ENCODE results near the gene ERICH6. TPM values are rescaled to one million over a fixed set of nuclear protein-coding genes. Genes with fewer than 3 reads are reported as not detected.

Gene ERICH6
- total and polyA plus RNA-seq, 8 donors, result 0.37 TPM; not detected in 7

DNA sequence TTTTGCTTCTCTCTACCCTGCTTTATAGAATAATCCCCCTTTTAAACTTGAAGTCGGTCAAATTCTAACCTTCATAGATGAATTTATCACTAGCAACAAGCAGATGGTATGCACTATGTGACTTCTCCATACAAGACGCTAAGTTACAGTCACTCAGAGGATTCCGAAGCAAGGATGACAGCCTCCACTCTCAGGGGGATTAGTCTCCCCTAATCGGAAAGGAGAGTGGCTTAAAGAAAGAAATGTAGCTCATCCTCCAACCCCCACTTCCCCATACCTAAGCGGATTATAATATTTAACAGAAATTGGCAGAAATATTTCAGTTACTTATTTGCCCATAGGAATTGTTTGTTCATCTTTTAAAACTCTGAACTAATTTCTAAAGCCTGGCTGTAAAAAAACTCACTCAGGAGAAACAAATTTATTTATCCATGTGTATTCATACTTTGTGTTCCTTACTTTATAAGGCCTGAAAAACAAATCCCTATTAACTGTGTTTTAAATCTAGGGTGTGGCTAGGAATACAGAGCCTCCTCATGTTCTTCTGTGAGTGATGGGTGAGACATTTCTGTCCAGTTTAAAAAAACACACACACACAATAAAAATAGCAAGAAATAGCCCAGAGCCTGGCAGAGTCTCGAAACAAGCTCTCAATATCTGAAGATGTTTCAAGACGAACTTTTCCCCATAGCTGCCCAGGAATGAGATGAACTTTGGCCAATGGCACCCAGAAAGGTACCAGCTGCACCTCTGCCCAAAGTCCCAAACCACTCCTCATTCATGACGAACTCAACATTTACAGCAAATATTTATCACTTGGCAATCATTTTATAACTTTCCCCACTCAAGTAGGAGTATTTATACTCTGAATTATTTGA lies 40.6 kb upstream of the ERICH6 start:
- Histone ChIP-seq H3K4me1 (peaks cover 47 to 82% (median 66%) of the 10 kb centered on the region in 4 donors), H3K4me3 (no peak overlapping the region), H3K27me3 (no peaks in the 10 kb centered on the region), H3K9me3 (no peaks in the 10 kb centered on the region), H3K27ac (peak overlapping the region in 3 of 5 donors; percentile 19 to 40 (median 20)), H3K36me3 (peaks cover 3 to 26% (median 21%) of the 10 kb centered on the region in 4 donors)
- TF ChIP-seq EP300 (IDR thresholded peaks at IDR 0.05), result no peak
- TF ChIP-seq POLR2AphosphoS5 (IDR thresholded peaks at IDR 0.05), result no peak
- no peak for TF ChIP-seq POLR2A (IDR thresholded peaks at IDR 0.05)
- intact Hi-C loops (cut with DNase I; ENCODE audit: low total_unique reads), result no loop called here
- DNase-seq, result no peak
- 53 to 59% (median 56%) methylated on average over 8 of the region's 8 CpGs for WGBS, 5 donors

DNA sequence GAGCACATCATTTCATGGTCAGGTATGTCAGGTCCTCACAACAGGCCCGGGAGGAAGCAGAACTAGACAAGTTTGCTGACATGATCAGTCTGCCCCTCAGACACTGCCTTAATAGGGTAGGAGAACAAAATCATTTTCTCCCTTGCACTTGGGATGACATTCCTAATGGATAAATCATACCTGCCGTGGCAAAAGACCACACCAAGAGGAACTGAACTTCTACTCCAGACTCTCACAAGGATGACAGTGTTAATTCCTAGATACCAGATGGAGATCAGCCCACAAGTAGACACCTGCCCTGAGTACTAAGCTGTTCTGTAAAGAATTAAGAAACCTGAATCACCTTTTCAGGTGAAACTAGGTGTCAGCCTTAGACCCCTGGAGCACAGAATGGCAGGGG lies 39.8 kb upstream of the ERICH6 start:
- Histone ChIP-seq H3K27ac (peak overlapping the region in 2 of 5 donors; percentile 19 to 20), H3K4me3 (no peak overlapping the region), H3K27me3 (no peaks in the 10 kb centered on the region), H3K36me3 (peaks cover 3 to 26% (median 21%) of the 10 kb centered on the region in 4 donors), H3K9me3 (no peaks in the 10 kb centered on the region), H3K4me1 (peaks cover 40 to 74% (median 62%) of the 10 kb centered on the region in 4 donors)
- DNase-seq, result no peak
- intact Hi-C loops (cut with DNase I; ENCODE audit: low total_unique reads), result no loop called here
- WGBS, 5 donors, result 49 to 56% (median 54%) methylated on average over 2 of the region's 2 CpGs
- TF ChIP-seq POLR2AphosphoS5 (IDR thresholded peaks at IDR 0.05), result no peak

DNA sequence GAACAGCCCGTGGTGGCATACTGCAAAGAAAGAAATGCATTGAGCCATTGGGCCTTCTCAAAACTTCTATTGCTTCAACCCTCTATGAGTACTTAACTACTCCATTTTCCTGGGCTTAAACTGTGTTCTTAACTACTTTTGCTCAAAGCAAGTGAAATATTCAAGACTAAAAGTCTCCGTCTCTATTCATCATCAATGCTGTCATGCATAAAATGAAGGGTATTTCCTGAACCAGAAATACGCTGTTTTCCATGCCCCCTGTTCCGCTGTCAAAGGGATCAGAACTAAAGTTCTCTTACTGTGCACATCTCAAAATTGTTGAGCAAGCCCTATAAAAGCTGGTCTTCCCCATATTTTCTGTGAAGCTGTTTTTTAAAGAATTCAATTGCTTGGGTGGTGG lies 39.0 kb upstream of the ERICH6 start:
- WGBS, 5 donors, result 93 to 96% (median 96%) methylated on average over 4 of the region's 4 CpGs
- Histone ChIP-seq H3K4me3 (no peak overlapping the region), H3K27ac (no peak overlapping the region), H3K4me1 (peaks cover 37 to 73% (median 56%) of the 10 kb centered on the region in 4 donors), H3K9me3 (no peaks in the 10 kb centered on the region), H3K36me3 (peaks cover 3 to 26% (median 21%) of the 10 kb centered on the region in 4 donors), H3K27me3 (no peaks in the 10 kb centered on the region)
- TF ChIP-seq POLR2AphosphoS5 (IDR thresholded peaks at IDR 0.05) (no peak), EP300 (IDR thresholded peaks at IDR 0.05) (no peak), POLR2A (IDR thresholded peaks at IDR 0.05) (no peak), CTCF (IDR thresholded peaks at IDR 0.05) (no peak)
- no peak for DNase-seq
- intact Hi-C loops (cut with DNase I; ENCODE audit: low total_unique reads), result no loop called here

DNA sequence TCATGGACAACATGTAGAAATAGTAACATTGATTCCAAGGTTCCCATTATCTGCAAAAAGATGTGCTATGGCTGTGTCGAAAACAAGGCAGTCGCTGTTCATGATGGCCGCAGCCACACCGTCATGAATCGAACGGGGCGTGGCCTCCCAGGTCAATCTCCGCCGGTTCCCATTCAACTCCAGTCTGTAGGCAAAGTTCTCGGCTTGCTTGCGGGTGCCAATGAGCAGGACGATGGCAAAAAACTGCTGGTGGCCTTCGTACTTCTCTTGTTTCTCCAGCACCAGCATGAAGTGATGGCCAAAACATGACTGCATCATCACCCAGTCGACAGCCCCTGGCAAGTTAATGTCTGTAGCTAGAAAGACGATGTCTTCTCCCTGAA lies 38.4 kb upstream of the ERICH6 start:
- Histone ChIP-seq H3K9me3 (no peaks in the 10 kb centered on the region), H3K4me3 (no peak overlapping the region), H3K4me1 (peaks cover 31 to 71% (median 55%) of the 10 kb centered on the region in 4 donors), H3K27ac (no peak overlapping the region), H3K36me3 (peaks cover 3 to 26% (median 21%) of the 10 kb centered on the region in 4 donors), H3K27me3 (no peaks in the 10 kb centered on the region)
- no peak for TF ChIP-seq POLR2AphosphoS5 (IDR thresholded peaks at IDR 0.05)
- TF ChIP-seq EP300 (IDR thresholded peaks at IDR 0.05), result no peak
- no peak for TF ChIP-seq CTCF (IDR thresholded peaks at IDR 0.05)
- TF ChIP-seq POLR2A (IDR thresholded peaks at IDR 0.05), result no peak
- intact Hi-C loops (cut with DNase I; ENCODE audit: low total_unique reads), result no loop called here
- WGBS, 5 donors, result 89 to 96% (median 95%) methylated on average over 15 of the region's 15 CpGs
- no peak for DNase-seq

GRCh38 chr3:150741497-150742140 lies 37.9 kb upstream of the ERICH6 start:
- Histone ChIP-seq H3K27me3 (no peaks in the 10 kb centered on the region), H3K4me1 (peaks cover 26 to 66% (median 53%) of the 10 kb centered on the region in 4 donors), H3K36me3 (peaks cover 3 to 26% (median 21%) of the 10 kb centered on the region in 4 donors), H3K4me3 (no peak overlapping the region), H3K9me3 (no peaks in the 10 kb centered on the region), H3K27ac (no peak overlapping the region)
- 53 to 64% (median 61%) methylated on average over 5 of the region's 5 CpGs for WGBS, 5 donors
- TF ChIP-seq EP300 (IDR thresholded peaks at IDR 0.05), result no peak
- no peak for TF ChIP-seq POLR2AphosphoS5 (IDR thresholded peaks at IDR 0.05)
- no peak for TF ChIP-seq CTCF (IDR thresholded peaks at IDR 0.05)
- TF ChIP-seq POLR2A (IDR thresholded peaks at IDR 0.05), result no peak
- no peak for DNase-seq
- intact Hi-C loops (cut with DNase I; ENCODE audit: low total_unique reads), result no loop called here

Data from stomach (tissue), 9 donors.